Measurements from ENCODE around the gene PRKCA. TPM values are rescaled to one million over a fixed set of nuclear protein-coding genes. Genes with fewer than 3 reads are reported as not detected.
A peak's percentile ranks its signal among the peaks of the same experiment; 100 is the strongest.

Gene PRKCA
- total RNA-seq, 1 donor from 2014 or later, result 80.1 TPM

GRCh38 chr17:66466106-66466820 is 163.8 kb downstream of the PRKCA start:
- Mint-ChIP-seq H3K9me3 (ENCODE audit: unreplicated experiment) (no peaks in the 10 kb centered on the region), H3K36me3 (ENCODE audit: unreplicated experiment) (no peaks in the 10 kb centered on the region), H3K27ac (ENCODE audit: unreplicated experiment) (peak overlapping the region; percentile 97)

GRCh38 chr17:66466840-66467367 is 164.5 kb downstream of the PRKCA start:
- no peaks in the 10 kb centered on the region for H3K9me3 Mint-ChIP-seq (ENCODE audit: unreplicated experiment)
- no peak for TF ChIP-seq CTCF (IDR thresholded peaks at IDR 0.05)
- DNase-seq (ENCODE audit: extremely low spot score, unreplicated experiment), result no peak
- peak overlapping the region; percentile 66 for H3K4me3 Mint-ChIP-seq (ENCODE audit: unreplicated experiment)
- no peaks in the 10 kb centered on the region for H3K27me3 Mint-ChIP-seq (ENCODE audit: unreplicated experiment)
- H3K27ac Mint-ChIP-seq (ENCODE audit: unreplicated experiment), result peak overlapping the region; percentile 97
- H3K36me3 Mint-ChIP-seq (ENCODE audit: unreplicated experiment), result no peaks in the 10 kb centered on the region
- H3K4me1 Mint-ChIP-seq (ENCODE audit: unreplicated experiment), result peaks cover 86% of the 10 kb centered on the region

More at GRCh38 chr17:66466106-66466820, 163.8 kb downstream of the PRKCA start:
- H3K4me3 Mint-ChIP-seq (ENCODE audit: unreplicated experiment), result peak overlapping the region; percentile 66
- peaks cover 87% of the 10 kb centered on the region for H3K4me1 Mint-ChIP-seq (ENCODE audit: unreplicated experiment)
- no peaks in the 10 kb centered on the region for H3K27me3 Mint-ChIP-seq (ENCODE audit: unreplicated experiment)
- no peak for DNase-seq (ENCODE audit: extremely low spot score, unreplicated experiment)
- TF ChIP-seq CTCF (IDR thresholded peaks at IDR 0.05), result no peak

- Mint-ChIP-seq H3K4me3 (ENCODE audit: unreplicated experiment) (peak overlapping the region; percentile 66), H3K36me3 (ENCODE audit: unreplicated experiment) (no peaks in the 10 kb centered on the region), H3K4me1 (ENCODE audit: unreplicated experiment) (peaks cover 81% of the 10 kb centered on the region), H3K27me3 (ENCODE audit: unreplicated experiment) (no peaks in the 10 kb centered on the region), H3K27ac (ENCODE audit: unreplicated experiment) (peak overlapping the region; percentile 97), H3K9me3 (ENCODE audit: unreplicated experiment) (no peaks in the 10 kb centered on the region)
- DNase-seq (ENCODE audit: extremely low spot score, unreplicated experiment), result no peak
- no peak for TF ChIP-seq CTCF (IDR thresholded peaks at IDR 0.05)
Observed at GRCh38 chr17:66467766-66468165, 165.4 kb downstream of the PRKCA start.

- no peak for TF ChIP-seq CTCF (IDR thresholded peaks at IDR 0.05)
- peak overlapping the region; percentile 97 for H3K27ac Mint-ChIP-seq (ENCODE audit: unreplicated experiment)
- peaks cover 77% of the 10 kb centered on the region for H3K4me1 Mint-ChIP-seq (ENCODE audit: unreplicated experiment)
- no peaks in the 10 kb centered on the region for H3K36me3 Mint-ChIP-seq (ENCODE audit: unreplicated experiment)
- H3K27me3 Mint-ChIP-seq (ENCODE audit: unreplicated experiment), result no peaks in the 10 kb centered on the region
- no peaks in the 10 kb centered on the region for H3K9me3 Mint-ChIP-seq (ENCODE audit: unreplicated experiment)
- no peak for DNase-seq (ENCODE audit: extremely low spot score, unreplicated experiment)
- H3K4me3 Mint-ChIP-seq (ENCODE audit: unreplicated experiment), result peak overlapping the region; percentile 2
Observed at GRCh38 chr17:66468241-66469087, 166.1 kb downstream of the PRKCA start.

GRCh38 chr17:66469088-66469442 is 166.7 kb downstream of the PRKCA start:
- TF ChIP-seq CTCF (IDR thresholded peaks at IDR 0.05), result no peak
- DNase-seq (ENCODE audit: extremely low spot score, unreplicated experiment), result no peak
- Mint-ChIP-seq H3K4me1 (ENCODE audit: unreplicated experiment) (peaks cover 70% of the 10 kb centered on the region), H3K27me3 (ENCODE audit: unreplicated experiment) (no peaks in the 10 kb centered on the region), H3K27ac (ENCODE audit: unreplicated experiment) (peak overlapping the region; percentile 97), H3K4me3 (ENCODE audit: unreplicated experiment) (peak overlapping the region; percentile 2), H3K9me3 (ENCODE audit: unreplicated experiment) (no peaks in the 10 kb centered on the region), H3K36me3 (ENCODE audit: unreplicated experiment) (peaks cover 2% of the 10 kb centered on the region)

Data from osteocyte (in vitro differentiated cells).